ENCODE data around the gene SAMSN1.

SAMSN1 gene

DNA sequence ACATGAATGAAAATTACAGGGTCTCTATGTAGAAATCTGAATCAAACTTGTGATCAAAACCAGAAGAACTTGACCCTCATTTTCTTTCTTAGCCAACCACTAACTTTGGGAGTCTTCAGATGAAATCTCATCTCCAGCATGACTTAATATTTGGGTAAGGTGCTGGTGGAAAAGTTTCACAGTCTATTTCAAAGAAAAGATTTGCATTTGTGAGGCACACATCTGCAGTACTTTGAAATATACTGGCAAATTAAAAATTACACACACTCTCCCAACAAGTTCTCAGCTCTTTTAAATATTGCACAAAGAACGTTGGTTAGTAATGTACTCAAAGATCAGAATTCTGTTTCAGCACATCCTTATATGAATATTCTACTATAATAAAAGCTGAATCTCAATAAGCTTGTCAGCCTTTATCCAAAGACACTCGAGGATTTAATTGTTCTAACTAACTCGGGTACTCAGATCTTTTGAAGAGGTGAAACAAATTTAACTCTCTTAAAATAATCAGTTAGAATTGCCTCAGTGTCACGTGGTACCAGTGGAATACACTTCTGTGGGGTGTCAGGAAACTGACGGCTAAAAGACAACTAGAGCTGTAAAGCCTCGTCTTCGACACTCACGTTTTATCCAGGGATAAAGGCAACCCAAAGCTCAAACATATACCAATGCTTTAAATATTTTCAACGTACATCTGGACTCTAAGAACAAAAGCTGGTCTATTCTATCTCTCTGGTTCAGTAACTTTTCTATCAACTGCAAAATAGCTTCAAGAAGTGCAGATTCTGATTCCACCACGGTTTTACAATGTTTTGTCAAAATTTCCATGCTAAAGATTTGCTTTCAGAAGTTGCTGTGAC is 19.0 kb downstream of the SAMSN1 start:
- H3K27me3 ChIP-seq (replicated peaks) = no peaks in the 10 kb centered on the region
- H3K4me3 ChIP-seq (ENCODE audit: low read depth, low read length) = no peak overlapping the region
- no peak for DNase-seq
- no peak overlapping the region for H3K27ac ChIP-seq
- in situ Hi-C loops (cut with HindIII; ENCODE audit: low pct_ligation_motif_present, low sequenced_read_pairs) = no loop called here
- no peaks in the 10 kb centered on the region for H3K36me3 ChIP-seq (replicated peaks)
- no peak for TF ChIP-seq CTCF (IDR thresholded peaks at IDR 0.05; ENCODE audit: low read depth, low read length, missing control alignments)

GRCh38 chr21:14526199-14526598 is 19.9 kb downstream of the SAMSN1 start:
- Histone ChIP-seq H3K27ac (no peak overlapping the region), H3K27me3 (replicated peaks) (no peaks in the 10 kb centered on the region), H3K36me3 (replicated peaks) (no peaks in the 10 kb centered on the region), H3K4me3 (ENCODE audit: low read depth, low read length) (no peak overlapping the region)
- in situ Hi-C loops (cut with HindIII; ENCODE audit: low pct_ligation_motif_present, low sequenced_read_pairs) = no loop called here
- DNase-seq = no peak
- no peak for TF ChIP-seq CTCF (IDR thresholded peaks at IDR 0.05; ENCODE audit: low read depth, low read length, missing control alignments)

GRCh38 chr21:14523234-14523633 is 22.9 kb downstream of the SAMSN1 start:
- TF ChIP-seq CTCF (IDR thresholded peaks at IDR 0.05; ENCODE audit: low read depth, low read length, missing control alignments) = no peak
- no peaks in the 10 kb centered on the region for H3K36me3 ChIP-seq (replicated peaks)
- no peak for DNase-seq
- in situ Hi-C loops (cut with HindIII; ENCODE audit: low pct_ligation_motif_present, low sequenced_read_pairs) = no loop called here
- no peak overlapping the region for H3K4me3 ChIP-seq (ENCODE audit: low read depth, low read length)
- no peaks in the 10 kb centered on the region for H3K27me3 ChIP-seq (replicated peaks)
- no peak overlapping the region for H3K27ac ChIP-seq

DNA sequence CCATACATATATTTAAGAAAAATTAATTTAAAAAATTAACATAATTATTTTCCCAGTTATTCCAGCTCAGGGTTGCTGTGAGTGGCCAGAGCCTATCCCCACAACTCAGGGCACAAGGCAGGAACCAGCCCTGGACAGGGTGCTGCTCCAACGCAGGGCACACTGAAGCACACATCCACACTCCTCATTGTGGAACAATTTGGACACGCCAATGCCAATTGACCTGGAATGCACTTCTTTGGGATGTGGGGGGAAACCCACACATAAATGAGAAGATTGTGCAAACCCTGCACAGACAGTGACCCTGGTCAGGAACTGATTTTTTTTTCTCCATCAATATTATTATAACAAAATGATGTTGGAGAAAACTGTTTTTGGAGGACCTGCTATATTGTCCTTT is 23.4 kb downstream of the SAMSN1 start:
- no peaks in the 10 kb centered on the region for H3K27me3 ChIP-seq (replicated peaks)
- no peak overlapping the region for H3K27ac ChIP-seq
- no peak for TF ChIP-seq CTCF (IDR thresholded peaks at IDR 0.05; ENCODE audit: low read depth, low read length, missing control alignments)
- in situ Hi-C loops (cut with HindIII; ENCODE audit: low pct_ligation_motif_present, low sequenced_read_pairs) = no loop called here
- no peak for DNase-seq
- H3K36me3 ChIP-seq (replicated peaks) = no peaks in the 10 kb centered on the region
- H3K4me3 ChIP-seq (ENCODE audit: low read depth, low read length) = no peak overlapping the region

DNA sequence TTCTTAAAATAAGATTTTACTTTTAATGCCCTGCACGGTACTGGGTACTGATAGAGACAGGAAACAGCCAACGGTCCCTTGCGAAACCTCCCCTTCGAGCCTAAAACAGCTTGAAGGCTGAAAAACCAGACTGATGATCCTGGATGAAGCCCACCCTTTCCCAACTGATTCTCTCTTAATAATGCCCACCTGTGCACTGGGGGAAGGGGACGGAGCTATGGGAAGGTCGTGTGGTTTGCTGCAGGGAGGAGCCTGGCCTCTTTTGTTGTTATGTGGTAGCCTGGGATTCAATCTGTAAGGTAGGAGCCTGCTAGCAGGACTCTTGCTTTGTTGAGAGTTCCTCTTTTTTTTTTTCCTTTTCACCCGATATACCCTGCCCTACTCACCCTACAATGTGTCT is 25.6 kb downstream of the SAMSN1 start:
- H3K4me3 ChIP-seq (ENCODE audit: low read depth, low read length) = no peak overlapping the region
- in situ Hi-C loops (cut with HindIII; ENCODE audit: low pct_ligation_motif_present, low sequenced_read_pairs) = no loop called here

More for the DNA sequence above, 25.6 kb downstream of the SAMSN1 start:
- Histone ChIP-seq H3K27ac (no peak overlapping the region), H3K27me3 (replicated peaks) (no peaks in the 10 kb centered on the region), H3K36me3 (replicated peaks) (no peaks in the 10 kb centered on the region)
- no peak for TF ChIP-seq CTCF (IDR thresholded peaks at IDR 0.05; ENCODE audit: low read depth, low read length, missing control alignments)
- no peak for DNase-seq
